SU-DHL-6 (cell line): ENCODE data around the gene OR5AP2.
"Not testable (repeated sequence)": the region's sequence is repeated elsewhere in the genome, so short reads cannot be mapped to it uniquely, and the experiment has no call there.

Experiments used
- H2AFZ ChIP-seq: fragments of 200-600 bp; sonication (generic); 2 replicates; pipeline ENCODE4 v1.6.1; 2014; ENCODE audit warnings: low read depth, mild to moderate bottlenecking, moderate library complexity, mixed read lengths, antibody characterized with exemption, low read length; ENCODE audit not compliant: severe bottlenecking
- H3F3A ChIP-seq: fragments of 200-600 bp; shearing (Covaris generic); 2 replicates; pipeline ENCODE4 v1.6.0; 2016; ENCODE audit warnings: antibody characterized with exemption, mild to moderate bottlenecking; ENCODE audit not compliant: insufficient read depth
- H3K27ac ChIP-seq: fragments of 200-600 bp; sonication (generic); 2 replicates; pipeline ENCODE4 v1.5.1; 2016; ENCODE audit warnings: low read depth, mild to moderate bottlenecking, low read length, moderate library complexity, mixed read lengths
- H3K27me3 ChIP-seq: fragments of 200-600 bp; sonication (generic), shearing (Covaris generic); 2 replicates; pipeline ENCODE4 v1.6.0; 2014; ENCODE audit warnings: mild to moderate bottlenecking, low read length
- H3K36me3 ChIP-seq: fragments of 200-600 bp; sonication (generic); 2 replicates; pipeline ENCODE4 v1.6.1; 2014; ENCODE audit warnings: mild to moderate bottlenecking, low read length, mixed read lengths
- H3K4me2 ChIP-seq: fragments of 300-600, 200-600 bp; shearing (Covaris generic), sonication (generic); 2 replicates; pipeline ENCODE4 v1.6.0; 2014; ENCODE audit warnings: low read length, low read depth, mild to moderate bottlenecking; ENCODE audit not compliant: poor library complexity, severe bottlenecking
- H3K4me3 ChIP-seq: fragments of 200-600 bp; sonication (generic); 2 replicates; pipeline ENCODE4 v1.5.1; 2014; ENCODE audit warnings: antibody characterized with exemption, low read length, mild to moderate bottlenecking, mixed read lengths; ENCODE audit not compliant: insufficient read depth, poor library complexity, severe bottlenecking
- H3K79me2 ChIP-seq: fragments of 200-600 bp; sonication (generic); 2 replicates; pipeline ENCODE4 v1.6.1; 2014; ENCODE audit warnings: mild to moderate bottlenecking, low read length, moderate library complexity; ENCODE audit not compliant: insufficient read depth
- H3K9ac ChIP-seq: fragments of 200-600 bp; sonication (generic); 2 replicates; pipeline ENCODE4 v1.7.0; 2014; ENCODE audit warnings: mild to moderate bottlenecking, low read length
- H3K9me2 ChIP-seq: fragments of 200-600 bp; sonication (generic); replicated peaks from 2 replicates; pipeline ENCODE4 v1.6.1; 2014; ENCODE audit warnings: low read length; ENCODE audit not compliant: insufficient read depth
- H3K9me3 ChIP-seq: fragments of 200-600 bp; sonication (generic); 2 replicates; pipeline ENCODE4 v1.6.1; 2014; ENCODE audit warnings: low read length, mixed read lengths; ENCODE audit not compliant: insufficient read depth
- H4K20me1 ChIP-seq: fragments of 200-600 bp; sonication (generic); 2 replicates; pipeline ENCODE4 v1.6.1; 2014; ENCODE audit warnings: low read depth, mild to moderate bottlenecking, antibody characterized with exemption, low read length, moderate library complexity, mixed read lengths
- CTCF ChIP-seq: fragments of 200-600 bp; sonication (generic); IDR thresholded peaks from one replicate; pipeline ENCODE4 v1.5.1; 2017; ENCODE audit warnings: antibody characterized with exemption, mild to moderate bottlenecking, low read length, moderate library complexity; ENCODE audit not compliant: insufficient read depth, poor library complexity, severe bottlenecking
- EZH2phosphoT487 ChIP-seq: fragments of 200-600 bp; sonication (generic), shearing (Covaris generic); conservative IDR thresholded peaks from 2 replicates; pipeline ENCODE4 v1.6.1; 2018; ENCODE audit warnings: mild to moderate bottlenecking, antibody characterized with exemption, low read length, moderate library complexity, mixed read lengths

Gene OR5AP2

GRCh38 chr11:56642339-56642738 lies at the start of gene OR5AP2:
TSS of gene OR5AP2 (minus strand) at chr11:56642439. CDS start at chr11:56642439, 0 bp downstream.
- no peak for TF ChIP-seq CTCF
- TF ChIP-seq EZH2phosphoT487 = no peak
- no peak within 1 kb of the TSS for H2AFZ ChIP-seq
- no peaks in the 10 kb centered on the region for H3K27me3 ChIP-seq

GRCh38 chr11:56691179-56691578 lies 48.9 kb upstream of the OR5AP2 start:
- H3K36me3 ChIP-seq, H3K9me2 ChIP-seq, H3K79me2 ChIP-seq, H3F3A ChIP-seq, H4K20me1 ChIP-seq, H3K27ac ChIP-seq, H3K9me3 ChIP-seq, H3K4me2 ChIP-seq, H3K4me3 ChIP-seq, H3K27me3 ChIP-seq, H3K9ac ChIP-seq, H2AFZ ChIP-seq: not testable (repeated sequence)

More at GRCh38 chr11:56642339-56642738, at the start of gene OR5AP2:
- H3K79me2 ChIP-seq = no peaks in the 10 kb centered on the region
- no peaks in the 10 kb centered on the region for H3K9me2 ChIP-seq
- no peak within 1 kb of the TSS for H3K27ac ChIP-seq
- no peak within 1 kb of the TSS for H3K4me3 ChIP-seq
- H3F3A ChIP-seq = no peaks in the 10 kb centered on the region
- no peaks in the 10 kb centered on the region for H3K36me3 ChIP-seq
- H3K9ac ChIP-seq = no peak within 1 kb of the TSS
- no peaks in the 10 kb centered on the region for H3K9me3 ChIP-seq
- no peak within 1 kb of the TSS for H3K4me2 ChIP-seq
- no peaks in the 10 kb centered on the region for H4K20me1 ChIP-seq

- H4K20me1 ChIP-seq = no peaks in the 10 kb centered on the region
- H3K79me2 ChIP-seq = no peaks in the 10 kb centered on the region
- H2AFZ ChIP-seq = no peak overlapping the region
- H3K4me2 ChIP-seq = no peak overlapping the region
- TF ChIP-seq CTCF (no peak), EZH2phosphoT487 (no peak)
- no peaks in the 10 kb centered on the region for H3K27me3 ChIP-seq
- no peak overlapping the region for H3K4me3 ChIP-seq
- no peaks in the 10 kb centered on the region for H3K36me3 ChIP-seq
- H3F3A ChIP-seq = no peaks in the 10 kb centered on the region
- H3K9me3 ChIP-seq = no peaks in the 10 kb centered on the region
- H3K9me2 ChIP-seq = no peaks in the 10 kb centered on the region
- H3K9ac ChIP-seq = no peak overlapping the region
- H3K27ac ChIP-seq = no peak overlapping the region
Observed at GRCh38 chr11:56688554-56689100, 46.4 kb upstream of the OR5AP2 start.

- H3K9me2 ChIP-seq = no peaks in the 10 kb centered on the region
- H3K79me2 ChIP-seq = no peaks in the 10 kb centered on the region
- no peaks in the 10 kb centered on the region for H4K20me1 ChIP-seq
- no peak overlapping the region for H3K9ac ChIP-seq
- H3K9me3 ChIP-seq = no peaks in the 10 kb centered on the region
- H2AFZ ChIP-seq = no peak overlapping the region
- no peaks in the 10 kb centered on the region for H3F3A ChIP-seq
- H3K4me3 ChIP-seq = no peak overlapping the region
- no peaks in the 10 kb centered on the region for H3K36me3 ChIP-seq
- no peak overlapping the region for H3K4me2 ChIP-seq
- H3K27me3 ChIP-seq = no peaks in the 10 kb centered on the region
- TF ChIP-seq CTCF = no peak
- TF ChIP-seq EZH2phosphoT487 = no peak
- H3K27ac ChIP-seq = no peak overlapping the region
Observed at GRCh38 chr11:56670984-56671383, 28.7 kb upstream of the OR5AP2 start.
